Measurements from ENCODE around the gene CAMK2D.

GRCh38 chr4:113411496-113411938, 350.0 kb downstream of the CAMK2D start:
- TF ChIP-seq CTCF (IDR thresholded peaks at IDR 0.05; ENCODE audit: low read length) (no peak), EZH2 (optimal IDR thresholded peaks at IDR 0.05; ENCODE audit: low read depth, low read length) (no peak)
